Esophagus muscularis mucosa (tissue), 4 donors: ENCODE results near the gene OR8B12.

Experiments
- EP300 ChIP-seq: sonication (generic); formaldehyde crosslinking; IDR thresholded peaks from one replicate; pipeline ENCODE4 v1.6.1; 2017; ENCODE audit warnings: antibody characterized with exemption
- POLR2AphosphoS5 ChIP-seq, 2 donors: sonication (generic); formaldehyde crosslinking; IDR thresholded peaks; one replicate each; pipeline ENCODE4 v1.6.1; 2017; ENCODE audit warnings: antibody characterized with exemption in 2 of 2
- TF ChIP-seq, protein P1 (sequence below), 3 experiments: fragments of 200-600 bp in 2 of 3; fragments of 450-650 bp in 1 of 3; sonication (generic) in 2 of 3; IDR thresholded peaks; one replicate each; pipeline ENCODE4 v1.5.1; 2017 to 2019; ENCODE audit warnings: antibody characterized with exemption in 3 of 3, mild to moderate bottlenecking in 2 of 3, moderate library complexity in 1 of 3

- TF ChIP-seq, protein P1, sequence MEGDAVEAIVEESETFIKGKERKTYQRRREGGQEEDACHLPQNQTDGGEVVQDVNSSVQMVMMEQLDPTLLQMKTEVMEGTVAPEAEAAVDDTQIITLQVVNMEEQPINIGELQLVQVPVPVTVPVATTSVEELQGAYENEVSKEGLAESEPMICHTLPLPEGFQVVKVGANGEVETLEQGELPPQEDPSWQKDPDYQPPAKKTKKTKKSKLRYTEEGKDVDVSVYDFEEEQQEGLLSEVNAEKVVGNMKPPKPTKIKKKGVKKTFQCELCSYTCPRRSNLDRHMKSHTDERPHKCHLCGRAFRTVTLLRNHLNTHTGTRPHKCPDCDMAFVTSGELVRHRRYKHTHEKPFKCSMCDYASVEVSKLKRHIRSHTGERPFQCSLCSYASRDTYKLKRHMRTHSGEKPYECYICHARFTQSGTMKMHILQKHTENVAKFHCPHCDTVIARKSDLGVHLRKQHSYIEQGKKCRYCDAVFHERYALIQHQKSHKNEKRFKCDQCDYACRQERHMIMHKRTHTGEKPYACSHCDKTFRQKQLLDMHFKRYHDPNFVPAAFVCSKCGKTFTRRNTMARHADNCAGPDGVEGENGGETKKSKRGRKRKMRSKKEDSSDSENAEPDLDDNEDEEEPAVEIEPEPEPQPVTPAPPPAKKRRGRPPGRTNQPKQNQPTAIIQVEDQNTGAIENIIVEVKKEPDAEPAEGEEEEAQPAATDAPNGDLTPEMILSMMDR (IDR thresholded peaks at IDR 0.05): no peak
- no peak for TF ChIP-seq POLR2AphosphoS5 (IDR thresholded peaks at IDR 0.05)
- no peak for TF ChIP-seq EP300
These were observed 26.2 kb upstream of the OR8B12 start, which contains the start of gene OR8A1 for GRCh38 chr11:124569697-124570096.
